OCI-LY1 (cell line): ENCODE measurements around the gene FOXE3.

Experiments used
- H2AFZ ChIP-seq: fragments of 200-600 bp; sonication (generic), shearing (Covaris generic); 2 replicates; pipeline ENCODE4 v1.6.0; 2014; ENCODE audit warnings: antibody characterized with exemption, mild to moderate bottlenecking, low read length
- H3F3A ChIP-seq: fragments of 200-600 bp; sonication (generic), shearing (Covaris generic); 2 replicates; pipeline ENCODE4 v1.6.0; 2014; ENCODE audit warnings: mild to moderate bottlenecking, antibody characterized with exemption, low read length, moderate library complexity; ENCODE audit not compliant: insufficient read depth
- H3K27ac ChIP-seq: fragments of 200-600 bp; sonication (generic); 2 replicates; pipeline ENCODE4 v1.5.1; 2014; ENCODE audit warnings: low read length, mixed run types, mild to moderate bottlenecking, low read depth; ENCODE audit not compliant: poor library complexity, severe bottlenecking
- H3K27me3 ChIP-seq: fragments of 200-600 bp; sonication (generic); 2 replicates; pipeline ENCODE4 v1.6.0; 2014; ENCODE audit warnings: antibody characterized with exemption, mild to moderate bottlenecking, low read length, moderate library complexity; ENCODE audit not compliant: insufficient read depth
- H3K36me3 ChIP-seq: fragments of 200-600 bp; sonication (generic); 2 replicates; pipeline ENCODE4 v1.6.1; 2014; ENCODE audit warnings: mild to moderate bottlenecking, antibody characterized with exemption, low read length, moderate library complexity, mixed read lengths; ENCODE audit not compliant: insufficient read depth
- H3K4me1 ChIP-seq: fragments of 200-600 bp; sonication (generic); 2 replicates; pipeline ENCODE4 v1.5.1; 2014; ENCODE audit warnings: mild to moderate bottlenecking, low read length, moderate library complexity; ENCODE audit not compliant: insufficient read depth, severe bottlenecking
- H3K4me2 ChIP-seq: fragments of 200-600 bp; sonication (generic), shearing (Covaris generic); 2 replicates; pipeline ENCODE4 v1.6.1; 2014; ENCODE audit warnings: low read length
- H3K4me3 ChIP-seq: fragments of 200-600 bp; sonication (generic); 2 replicates; pipeline ENCODE4 v1.5.1; 2014; ENCODE audit warnings: low read length, low read depth, mild to moderate bottlenecking, mixed read lengths; ENCODE audit not compliant: poor library complexity, severe bottlenecking
- H3K79me2 ChIP-seq: fragments of 200-600 bp; shearing (Covaris generic); 2 replicates; pipeline ENCODE4 v1.6.1; 2016; ENCODE audit warnings: mixed run types, low read length, mixed read lengths; ENCODE audit not compliant: insufficient read depth
- H3K9ac ChIP-seq: fragments of 200-600 bp; sonication (generic), shearing (Covaris generic); 2 replicates; pipeline ENCODE4 v1.6.1; 2014; ENCODE audit warnings: mild to moderate bottlenecking, low read length, mixed read lengths
- H3K9me2 ChIP-seq: fragments of 200-600 bp; sonication (generic), shearing (Covaris generic); 2 replicates; pipeline ENCODE4 v1.6.1; 2014; ENCODE audit warnings: low read depth, mild to moderate bottlenecking, low read length, mixed read lengths
- H3K9me3 ChIP-seq: fragments of 200-600 bp; shearing (Covaris generic); 2 replicates; pipeline ENCODE4 v1.6.1; 2014; ENCODE audit warnings: low read length, mixed read lengths
- H4K20me1 ChIP-seq: fragments of 200-600 bp; sonication (generic), shearing (Covaris generic); 2 replicates; pipeline ENCODE4 v1.6.0; 2016; ENCODE audit warnings: mild to moderate bottlenecking, low read length; ENCODE audit not compliant: insufficient read depth
- CTCF ChIP-seq: fragments of 200-600 bp; sonication (generic), shearing (Covaris generic); IDR thresholded peaks from 2 replicates; pipeline ENCODE4 v1.5.1; 2017; ENCODE audit warnings: mild to moderate bottlenecking, antibody characterized with exemption, low read length, moderate library complexity, mixed read lengths
- EZH2 ChIP-seq: fragments of 200-600 bp; sonication (generic), shearing (Covaris generic); IDR thresholded peaks from 2 replicates; pipeline ENCODE4 v1.8.0; 2017; ENCODE audit warnings: borderline replicate concordance, mixed run types, mild to moderate bottlenecking, antibody characterized with exemption, low read length, moderate library complexity, mixed read lengths

Gene FOXE3

DNA sequence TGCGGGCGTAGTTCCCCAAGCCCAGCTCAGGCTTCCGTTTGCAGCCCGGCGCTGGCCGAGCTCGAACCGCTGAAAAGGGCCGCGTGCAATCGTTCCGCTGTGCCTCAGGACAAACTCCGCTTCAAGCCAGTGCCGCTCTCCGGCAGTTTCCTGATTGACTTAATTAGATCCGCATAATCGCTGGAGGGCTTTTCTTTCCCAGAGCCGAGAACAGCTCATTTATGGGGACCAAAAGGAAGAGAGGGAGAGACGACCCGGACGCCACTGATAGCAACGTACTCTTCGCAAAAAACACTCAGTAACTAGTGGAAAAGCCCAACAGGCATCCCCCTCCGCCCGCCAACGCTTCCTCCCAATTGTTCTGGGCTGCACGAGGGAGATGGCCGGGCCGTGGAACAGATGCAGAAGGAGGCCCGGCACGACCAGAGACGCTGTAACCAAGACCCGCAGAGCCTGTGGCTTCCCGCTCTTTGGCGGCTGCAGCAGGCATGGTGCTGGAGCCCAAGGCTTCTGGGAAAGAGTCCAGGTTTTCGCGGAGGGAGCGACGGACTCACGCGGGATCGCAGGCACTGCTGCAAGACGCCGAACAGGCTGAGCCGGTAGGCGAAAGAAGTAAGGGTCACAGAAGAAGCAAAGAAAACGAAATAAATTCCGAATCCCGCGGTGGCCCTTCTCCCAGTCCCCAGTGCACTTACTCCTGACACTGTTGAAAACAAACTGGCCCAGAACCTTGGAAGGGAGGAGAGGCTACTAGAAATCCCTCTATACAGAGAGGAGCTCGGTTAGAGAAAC lies 18.2 kb downstream of the FOXE3 start:
- no peak overlapping the region for H3K9ac ChIP-seq
- H2AFZ ChIP-seq = no peak overlapping the region
- TF ChIP-seq EZH2 = no peak
- no peaks in the 10 kb centered on the region for H3K79me2 ChIP-seq
- peaks cover 11% of the 10 kb centered on the region; the same call in 1 of the 2 replicates for H3K36me3 ChIP-seq
- no peak overlapping the region for H3K27ac ChIP-seq
- peaks cover 25% of the 10 kb centered on the region for H3K4me1 ChIP-seq
- H3K4me3 ChIP-seq = no peak overlapping the region
- no peaks in the 10 kb centered on the region for H3K9me2 ChIP-seq
- no peaks in the 10 kb centered on the region for H3F3A ChIP-seq
- H3K9me3 ChIP-seq = no peaks in the 10 kb centered on the region
- no peaks in the 10 kb centered on the region for H3K27me3 ChIP-seq
- no peak overlapping the region for H3K4me2 ChIP-seq
- H4K20me1 ChIP-seq = no peaks in the 10 kb centered on the region

DNA sequence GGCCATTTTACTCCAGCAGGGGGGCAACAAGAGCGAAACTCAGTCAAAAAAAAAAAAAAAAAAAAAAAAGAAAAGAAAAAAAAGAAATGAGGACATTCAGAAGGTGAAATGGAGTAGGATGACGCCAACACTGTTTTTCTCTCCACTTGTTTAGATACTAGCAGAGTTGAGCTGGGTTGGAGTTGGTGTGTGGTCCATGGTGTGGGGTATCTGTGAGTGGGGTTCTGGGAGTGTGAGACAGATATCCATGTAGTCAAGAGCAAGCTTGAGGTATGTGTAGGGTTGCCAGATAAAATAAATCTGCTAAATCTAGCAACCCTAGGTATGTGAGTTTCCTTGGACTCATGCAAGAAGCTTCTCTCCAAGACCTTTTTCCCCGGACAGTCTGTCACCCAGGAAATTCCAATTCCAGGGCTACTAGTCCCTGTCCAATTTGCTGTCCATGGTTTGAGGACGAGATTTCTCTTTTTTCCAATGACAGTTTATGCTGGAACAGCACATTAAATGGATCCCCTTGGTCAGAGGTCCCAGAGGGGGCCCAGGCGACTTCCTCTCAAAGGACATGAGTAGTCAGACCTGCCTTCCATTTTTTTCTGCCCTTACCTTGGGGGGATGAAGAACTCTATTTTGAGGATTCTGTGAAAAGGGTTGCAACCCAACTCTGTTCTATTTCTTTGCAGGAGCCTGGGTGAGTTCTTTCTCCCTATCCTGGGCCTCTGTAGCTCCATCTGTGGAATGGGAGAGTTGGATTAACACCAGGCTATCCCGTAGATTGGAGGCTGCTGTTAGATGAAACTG lies 19.6 kb downstream of the FOXE3 start:
- H2AFZ ChIP-seq = no peak overlapping the region
- H3K4me1 ChIP-seq = peaks cover 25% of the 10 kb centered on the region

DNA sequence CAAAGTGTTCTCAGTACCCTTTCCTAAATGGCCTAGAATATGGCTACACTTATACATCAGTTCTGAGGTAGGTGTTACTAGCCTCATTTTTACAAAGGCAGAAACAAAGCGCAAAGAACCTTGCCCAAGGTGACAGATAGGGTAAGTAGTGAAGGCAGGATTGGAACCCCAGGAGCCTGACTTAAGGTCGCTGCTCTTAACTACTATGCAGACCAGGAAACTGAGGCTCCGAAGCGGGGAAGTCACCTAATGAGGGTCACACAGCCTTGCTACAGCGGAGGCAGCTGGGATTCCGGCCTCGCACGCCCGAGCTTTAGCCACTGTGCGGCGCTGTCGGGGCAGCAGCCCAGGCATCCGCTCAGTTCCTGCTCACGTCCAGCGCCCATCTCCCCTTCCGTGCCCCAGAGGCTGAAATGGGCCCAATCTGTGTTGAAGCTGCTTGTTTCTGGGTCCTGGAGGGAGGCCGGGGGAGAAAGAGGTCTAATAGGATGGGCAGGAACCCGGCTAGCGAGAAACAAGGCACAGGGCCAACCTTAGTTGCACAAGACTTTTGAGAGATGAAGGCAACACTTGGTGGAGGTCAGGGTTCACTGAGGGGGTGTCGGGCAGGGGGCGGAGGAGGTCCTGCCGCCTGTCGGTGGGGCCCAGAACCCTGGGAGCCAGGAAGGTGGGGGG lies 20.4 kb downstream of the FOXE3 start:
- Histone ChIP-seq H3F3A (no peaks in the 10 kb centered on the region), H3K79me2 (no peaks in the 10 kb centered on the region), H3K9me3 (no peaks in the 10 kb centered on the region), H3K4me1 (peaks cover 23% of the 10 kb centered on the region), H4K20me1 (no peaks in the 10 kb centered on the region), H3K27me3 (no peaks in the 10 kb centered on the region), H3K9me2 (no peaks in the 10 kb centered on the region), H3K4me2 (peak overlapping the region; percentile 86), H3K4me3 (peak overlapping the region; percentile 88), H2AFZ (no peak overlapping the region), H3K27ac (peak overlapping the region; percentile 69), H3K9ac (peak overlapping the region; percentile 89), H3K36me3 (peaks cover 11% of the 10 kb centered on the region; the same call in 1 of the 2 replicates)
- TF ChIP-seq EZH2 (no peak), CTCF (peak; percentile 99)

More for the DNA sequence above, 19.6 kb downstream of the FOXE3 start:
- H3K27me3 ChIP-seq = no peaks in the 10 kb centered on the region
- H3K27ac ChIP-seq = peak overlapping the region; percentile 2
- H3K9me2 ChIP-seq = no peaks in the 10 kb centered on the region
- H4K20me1 ChIP-seq = no peaks in the 10 kb centered on the region
- H3K4me3 ChIP-seq = peak overlapping the region; percentile 88
- peak overlapping the region; percentile 86 for H3K4me2 ChIP-seq
- H3K79me2 ChIP-seq = no peaks in the 10 kb centered on the region
- peak overlapping the region; percentile 89 for H3K9ac ChIP-seq
- H3K36me3 ChIP-seq = peaks cover 11% of the 10 kb centered on the region; the same call in 1 of the 2 replicates
- TF ChIP-seq EZH2 (no peak), CTCF (no peak)
- H3K9me3 ChIP-seq = no peaks in the 10 kb centered on the region
- no peaks in the 10 kb centered on the region for H3F3A ChIP-seq
